ENCODE measurements around the gene PLEKHA5. TPM values are rescaled to one million over a fixed set of nuclear protein-coding genes. Genes with fewer than 3 reads are reported as not detected.

The PLEKHA5 gene
- total RNA-seq, 2 donors from 2014 or later, result 31.0 to 32.7 TPM

- H3K36me3 ChIP-seq, result no peaks in the 10 kb centered on the region
- TF ChIP-seq CTCF (IDR thresholded peaks at IDR 0.05), result no peak
- DNase-seq, result no peak
- no peaks in the 10 kb centered on the region for H3K4me1 ChIP-seq
- H3K4me3 ChIP-seq, result no peak overlapping the region
- H3K9me3 ChIP-seq, result no peaks in the 10 kb centered on the region
- H3K27me3 ChIP-seq, result no peaks in the 10 kb centered on the region
- no peak overlapping the region for H3K9ac ChIP-seq (ENCODE audit: low read depth in 2 of 2, low read length in 2 of 2)
- intact Hi-C loops (cut with DNase I), result no loop called here
- H3K27ac ChIP-seq, result no peak overlapping the region
Measured at GRCh38 chr12:19139615-19140194, 10.2 kb downstream of the PLEKHA5 start.

- intact Hi-C loops (cut with DNase I), result no loop called here
- H3K9ac ChIP-seq (ENCODE audit: low read depth in 2 of 2, low read length in 2 of 2), result no peak overlapping the region
- H3K4me3 ChIP-seq, result no peak overlapping the region
- no peaks in the 10 kb centered on the region for H3K36me3 ChIP-seq
- no peak for DNase-seq
- no peaks in the 10 kb centered on the region for H3K9me3 ChIP-seq
- H3K27me3 ChIP-seq, result no peaks in the 10 kb centered on the region
- H3K27ac ChIP-seq, result no peak overlapping the region
- no peaks in the 10 kb centered on the region for H3K4me1 ChIP-seq
- TF ChIP-seq CTCF (IDR thresholded peaks at IDR 0.05), result no peak
Measured at GRCh38 chr12:19140381-19141236, 11.1 kb downstream of the PLEKHA5 start.

- no peak overlapping the region for H3K27ac ChIP-seq
- H3K27me3 ChIP-seq, result no peaks in the 10 kb centered on the region
- no peaks in the 10 kb centered on the region for H3K4me1 ChIP-seq
- no peaks in the 10 kb centered on the region for H3K36me3 ChIP-seq
- no peak for TF ChIP-seq CTCF (IDR thresholded peaks at IDR 0.05)
- intact Hi-C loops (cut with DNase I), result no loop called here
- no peaks in the 10 kb centered on the region for H3K9me3 ChIP-seq
- H3K4me3 ChIP-seq, result no peak overlapping the region
- DNase-seq, result no peak
- H3K9ac ChIP-seq (ENCODE audit: low read depth in 2 of 2, low read length in 2 of 2), result no peak overlapping the region
Measured at GRCh38 chr12:19142499-19142898, 13.0 kb downstream of the PLEKHA5 start.

GRCh38 chr12:19144287-19144686, 14.8 kb downstream of the PLEKHA5 start:
- Histone ChIP-seq H3K27ac (no peak overlapping the region), H3K27me3 (no peaks in the 10 kb centered on the region), H3K9me3 (no peaks in the 10 kb centered on the region), H3K4me3 (no peak overlapping the region), H3K36me3 (no peaks in the 10 kb centered on the region), H3K4me1 (no peaks in the 10 kb centered on the region), H3K9ac (ENCODE audit: low read depth in 2 of 2, low read length in 2 of 2) (no peak overlapping the region)
- intact Hi-C loops (cut with DNase I), result no loop called here
- DNase-seq, result no peak
- TF ChIP-seq CTCF (IDR thresholded peaks at IDR 0.05), result no peak

GRCh38 chr12:19144985-19145384, 15.5 kb downstream of the PLEKHA5 start:
- Histone ChIP-seq H3K27ac (peak overlapping the region; percentile 26), H3K9me3 (no peaks in the 10 kb centered on the region), H3K36me3 (no peaks in the 10 kb centered on the region), H3K9ac (ENCODE audit: low read depth in 2 of 2, low read length in 2 of 2) (no peak overlapping the region), H3K4me3 (no peak overlapping the region), H3K27me3 (no peaks in the 10 kb centered on the region), H3K4me1 (no peaks in the 10 kb centered on the region)
- TF ChIP-seq CTCF (IDR thresholded peaks at IDR 0.05), result no peak
- no peak for DNase-seq
- intact Hi-C loops (cut with DNase I), result no loop called here

All from colonic mucosa (tissue), 4 donors.